ENCODE results near the gene CCDC170. TPM values are rescaled to one million over a fixed set of nuclear protein-coding genes. Genes with fewer than 3 reads are reported as not detected.

The CCDC170 gene
- total and polyA plus RNA-seq, 2 donors (not counting 1 experiment from before 2014, with no cell fraction given), result 0.76 to 0.83 TPM

DNA sequence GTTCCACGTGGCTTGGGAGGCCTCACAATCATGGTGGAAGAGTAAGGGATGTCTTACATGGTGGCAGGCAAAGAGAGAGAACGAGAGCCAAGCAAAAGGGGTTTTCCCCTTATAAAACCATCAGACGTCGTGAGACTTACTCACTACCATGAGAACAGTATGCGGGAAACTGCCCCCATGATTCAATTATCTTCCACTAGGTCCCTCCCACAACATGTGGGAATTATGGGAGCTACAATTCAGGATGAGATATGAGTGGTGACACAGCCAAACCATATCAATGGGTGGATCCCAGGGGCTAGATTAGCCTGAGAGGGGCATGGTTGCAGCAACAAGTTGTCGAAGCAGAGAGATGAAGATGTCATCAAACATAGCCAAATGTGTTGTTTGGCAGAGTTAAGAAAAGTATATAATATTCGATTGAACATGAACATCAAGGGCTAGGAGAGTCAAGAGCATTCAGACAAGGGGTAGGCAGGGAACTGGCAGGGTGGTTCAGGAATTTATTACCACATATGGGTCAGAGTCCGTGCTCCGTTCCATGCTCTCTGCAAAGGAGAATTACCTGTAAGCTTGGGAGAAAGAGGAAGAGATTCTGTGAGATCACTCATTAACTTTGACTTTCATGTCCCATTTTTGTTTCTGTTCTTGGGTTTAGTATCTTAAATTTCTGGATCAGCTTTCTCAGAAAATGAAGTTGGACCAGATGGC lies 98.8 kb downstream of the CCDC170 start:
- H3K4me1 ChIP-seq (ENCODE audit: control insufficient read depth, extremely low read depth, insufficient read depth, low read length), result no peaks in the 10 kb centered on the region
- TF ChIP-seq EZH2 (IDR thresholded peaks at IDR 0.05; ENCODE audit: low read length, missing control alignments), result no peak
- TF ChIP-seq CTCF (conservative IDR thresholded peaks at IDR 0.05 in 1 of 2, IDR thresholded peaks at IDR 0.05 in 1 of 2; ENCODE audit: low read depth in 1 of 2, low read length in 2 of 2), result no peak
- no peak overlapping the region for H2AFZ ChIP-seq (ENCODE audit: low read length)
- H3K27me3 ChIP-seq (ENCODE audit: control insufficient read depth, insufficient read depth, low read length), result no peaks in the 10 kb centered on the region
- H3K9ac ChIP-seq (ENCODE audit: insufficient read depth, low read length), result no peak overlapping the region
- H3K36me3 ChIP-seq (ENCODE audit: control insufficient read depth, insufficient read depth, low read length), result no peaks in the 10 kb centered on the region
- no peaks in the 10 kb centered on the region for H4K20me1 ChIP-seq (ENCODE audit: control insufficient read depth, extremely low read depth, insufficient read depth, low read length)
- H3K9me3 ChIP-seq (ENCODE audit: control insufficient read depth, insufficient read depth, low read depth, low read length), result no peaks in the 10 kb centered on the region
- H3K27ac ChIP-seq (ENCODE audit: insufficient read depth, low read length), result no peak overlapping the region
- DNase-seq (ENCODE audit: low read depth in 2 of 2), result no peak
- H3K4me3 ChIP-seq (replicated peaks in 1 of 4; ENCODE audit: control extremely low read depth in 1 of 4, insufficient read depth in 1 of 4, low read depth in 3 of 4, low read length in 4 of 4), result no peak overlapping the region
- H3K79me2 ChIP-seq (ENCODE audit: control insufficient read depth, insufficient read depth, low read length), result no peaks in the 10 kb centered on the region
- no peak overlapping the region for H3K4me2 ChIP-seq (ENCODE audit: extremely low read depth, insufficient read depth, low read length)

- no peak overlapping the region for H3K9ac ChIP-seq (ENCODE audit: insufficient read depth, low read length)
- no peak overlapping the region for H2AFZ ChIP-seq (ENCODE audit: low read length)
- no peak overlapping the region for H3K4me3 ChIP-seq (replicated peaks in 1 of 4; ENCODE audit: control extremely low read depth in 1 of 4, insufficient read depth in 1 of 4, low read depth in 3 of 4, low read length in 4 of 4)
- no peaks in the 10 kb centered on the region for H4K20me1 ChIP-seq (ENCODE audit: control insufficient read depth, extremely low read depth, insufficient read depth, low read length)
- no peak overlapping the region for H3K4me2 ChIP-seq (ENCODE audit: extremely low read depth, insufficient read depth, low read length)
- H3K9me3 ChIP-seq (ENCODE audit: control insufficient read depth, insufficient read depth, low read depth, low read length), result no peaks in the 10 kb centered on the region
- DNase-seq (ENCODE audit: low read depth in 2 of 2), result peak in 1 of 2 donors; percentile 1
- no peak for TF ChIP-seq EZH2 (IDR thresholded peaks at IDR 0.05; ENCODE audit: low read length, missing control alignments)
- TF ChIP-seq CTCF (conservative IDR thresholded peaks at IDR 0.05 in 1 of 2, IDR thresholded peaks at IDR 0.05 in 1 of 2; ENCODE audit: low read depth in 1 of 2, low read length in 2 of 2), result no peak
- H3K79me2 ChIP-seq (ENCODE audit: control insufficient read depth, insufficient read depth, low read length), result no peaks in the 10 kb centered on the region
- H3K27ac ChIP-seq (ENCODE audit: insufficient read depth, low read length), result no peak overlapping the region
- H3K27me3 ChIP-seq (ENCODE audit: control insufficient read depth, insufficient read depth, low read length), result no peaks in the 10 kb centered on the region
- H3K36me3 ChIP-seq (ENCODE audit: control insufficient read depth, insufficient read depth, low read length), result no peaks in the 10 kb centered on the region
- H3K4me1 ChIP-seq (ENCODE audit: control insufficient read depth, extremely low read depth, insufficient read depth, low read length), result no peaks in the 10 kb centered on the region
Measured at GRCh38 chr6:151609146-151609902, 115.5 kb downstream of the CCDC170 start.

DNA sequence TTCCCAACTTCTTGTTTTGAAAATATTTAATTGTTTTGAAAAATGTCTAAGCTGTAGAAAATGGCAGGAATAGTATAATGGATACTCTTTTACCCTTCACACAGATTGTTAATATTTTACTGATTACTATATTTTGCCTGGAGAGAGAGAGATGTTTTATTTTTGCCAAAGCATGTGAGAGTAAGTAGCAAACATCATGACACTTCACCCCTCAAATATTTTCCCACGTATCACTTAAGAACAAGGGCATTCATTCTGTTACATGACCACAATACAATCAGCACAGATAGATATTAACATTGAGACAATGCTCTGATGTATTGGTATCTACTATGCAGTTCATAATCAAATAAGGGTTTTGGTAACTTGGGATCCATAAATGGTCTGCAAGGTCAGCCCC lies 116.5 kb downstream of the CCDC170 start:
- no peak for TF ChIP-seq CTCF (conservative IDR thresholded peaks at IDR 0.05 in 1 of 2, IDR thresholded peaks at IDR 0.05 in 1 of 2; ENCODE audit: low read depth in 1 of 2, low read length in 2 of 2)
- TF ChIP-seq EZH2 (IDR thresholded peaks at IDR 0.05; ENCODE audit: low read length, missing control alignments), result no peak
- H3K4me2 ChIP-seq (ENCODE audit: extremely low read depth, insufficient read depth, low read length), result no peak overlapping the region
- H3K36me3 ChIP-seq (ENCODE audit: control insufficient read depth, insufficient read depth, low read length), result no peaks in the 10 kb centered on the region
- no peak overlapping the region for H3K4me3 ChIP-seq (replicated peaks in 1 of 4; ENCODE audit: control extremely low read depth in 1 of 4, insufficient read depth in 1 of 4, low read depth in 3 of 4, low read length in 4 of 4)
- no peaks in the 10 kb centered on the region for H3K79me2 ChIP-seq (ENCODE audit: control insufficient read depth, insufficient read depth, low read length)
- H3K27me3 ChIP-seq (ENCODE audit: control insufficient read depth, insufficient read depth, low read length), result no peaks in the 10 kb centered on the region
- no peak overlapping the region for H3K9ac ChIP-seq (ENCODE audit: insufficient read depth, low read length)
- H3K4me1 ChIP-seq (ENCODE audit: control insufficient read depth, extremely low read depth, insufficient read depth, low read length), result no peaks in the 10 kb centered on the region
- no peaks in the 10 kb centered on the region for H3K9me3 ChIP-seq (ENCODE audit: control insufficient read depth, insufficient read depth, low read depth, low read length)
- no peak overlapping the region for H3K27ac ChIP-seq (ENCODE audit: insufficient read depth, low read length)
- no peaks in the 10 kb centered on the region for H4K20me1 ChIP-seq (ENCODE audit: control insufficient read depth, extremely low read depth, insufficient read depth, low read length)
- no peak for DNase-seq (ENCODE audit: low read depth in 2 of 2)
- no peak overlapping the region for H2AFZ ChIP-seq (ENCODE audit: low read length)
